Activated gamma-delta T cell treated with anti-CD3 and anti-CD28 coated beads, Interleukin-2, amount 50 U/mL, for 16 hours (primary cell): ENCODE data around the gene ZSCAN20.

Source experiments
- DNase-seq: peaks from one replicate; pipeline ENCODE4 v3.0.0-alpha.2; 2020; ENCODE audit warnings: low read depth

Gene ZSCAN20

DNA sequence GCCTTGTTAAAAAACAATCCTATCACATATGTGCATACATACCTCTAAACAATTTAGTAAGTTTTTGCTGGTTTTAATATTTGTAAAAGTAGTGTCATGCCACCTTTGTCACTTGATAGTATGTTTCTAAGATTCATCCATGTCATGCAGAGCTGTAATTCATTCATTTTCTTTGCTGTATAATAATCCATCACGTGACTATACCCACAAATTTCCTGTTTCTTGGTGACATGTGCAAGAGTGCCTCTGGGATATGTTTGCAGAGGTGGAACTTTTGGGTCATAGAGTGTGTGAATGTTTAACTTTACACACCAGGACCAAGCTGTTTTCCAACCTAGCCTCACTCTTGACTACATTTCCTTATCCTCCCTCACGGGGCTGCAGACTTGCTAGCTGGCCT is 62.9 kb downstream of the ZSCAN20 start:
- no peak for DNase-seq

DNA sequence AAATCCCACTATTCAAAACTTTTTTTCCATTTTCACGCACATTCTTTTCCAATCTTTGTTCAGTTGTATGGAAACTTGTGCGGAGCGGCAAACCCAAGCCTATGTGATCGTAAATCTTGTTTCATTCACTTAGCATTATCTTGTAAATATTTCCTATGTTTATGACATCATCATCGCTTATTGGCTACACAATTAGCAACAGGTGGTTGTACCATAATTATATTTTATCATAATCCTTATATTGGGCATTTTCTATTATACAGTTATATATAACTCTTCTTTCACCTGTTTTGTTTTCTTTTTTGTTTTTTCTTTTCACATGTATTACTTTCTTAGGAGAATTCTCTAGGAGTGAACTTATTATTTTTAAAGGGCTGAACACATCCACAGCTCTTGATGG is 65.4 kb downstream of the ZSCAN20 start:
- DNase-seq: no peak

DNA sequence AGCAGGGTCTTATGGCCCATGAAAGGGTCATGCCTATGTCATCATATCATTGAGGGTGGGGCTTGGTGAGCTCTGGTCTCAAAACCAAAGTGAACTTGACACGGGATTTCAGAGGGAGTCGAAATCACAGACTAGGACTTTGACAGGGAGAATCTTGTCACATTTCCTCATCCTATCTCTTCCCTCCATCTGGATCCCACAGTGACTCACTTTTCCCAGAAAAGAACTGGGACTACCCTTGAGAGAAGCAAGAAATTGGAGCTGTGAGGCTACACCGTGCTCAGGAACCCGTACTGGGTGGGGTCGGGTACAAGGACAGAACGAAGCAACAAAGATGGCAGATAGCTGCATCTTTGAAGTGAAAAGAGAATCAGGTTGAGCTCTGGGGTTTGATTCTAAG is 69.5 kb downstream of the ZSCAN20 start:
- no peak for DNase-seq
